SK-N-SH treated with all-trans-retinoic acid at 6 μM for 48 hours (cell line): ENCODE data around the gene CHD1.

Experiments
- CREB5 ChIP-seq: fragments of 250-450 bp; sonication (Bioruptor Pico); IDR thresholded peaks from 2 replicates; pipeline ENCODE4 v1.5.1; 2020; ENCODE audit warnings: low read depth, mild to moderate bottlenecking, moderate library complexity
- CSDC2 ChIP-seq: fragments of 250-450 bp; sonication (Bioruptor Pico); IDR thresholded peaks from 2 replicates; pipeline ENCODE4 v1.5.0; 2020; ENCODE audit warnings: mild to moderate bottlenecking, moderate library complexity
- CSRNP3 ChIP-seq: fragments of 250-450 bp; sonication (Bioruptor Pico); IDR thresholded peaks from 2 replicates; pipeline ENCODE4 v1.5.1; 2021; ENCODE audit warnings: mild to moderate bottlenecking, moderate library complexity
- RARB ChIP-seq: fragments of 250-450 bp; sonication (Bioruptor Pico); IDR thresholded peaks from 2 replicates; pipeline ENCODE4 v1.8.0; 2021; ENCODE audit warnings: mild to moderate bottlenecking, moderate library complexity
- SNAI2 ChIP-seq: fragments of 250-450 bp; sonication (Bioruptor Pico); IDR thresholded peaks from 2 replicates; pipeline ENCODE4 v1.5.0; 2020; ENCODE audit warnings: mild to moderate bottlenecking, moderate library complexity
- TOX ChIP-seq: fragments of 250-450 bp; sonication (Bioruptor Pico); IDR thresholded peaks from 2 replicates; pipeline ENCODE4 v1.8.0; 2021; ENCODE audit warnings: mild to moderate bottlenecking, moderate library complexity, borderline replicate concordance
- ZC3H10 ChIP-seq: fragments of 250-450 bp; sonication (Bioruptor Pico); IDR thresholded peaks from 2 replicates; pipeline ENCODE4 v1.5.1; 2021; ENCODE audit warnings: mild to moderate bottlenecking, moderate library complexity
- ZFP3 ChIP-seq: fragments of 250-450 bp; sonication (Bioruptor Pico); IDR thresholded peaks from 2 replicates; pipeline ENCODE4 v1.5.0; 2020; ENCODE audit warnings: mild to moderate bottlenecking, moderate library complexity
- ZFP30 ChIP-seq: fragments of 450-650 bp; formaldehyde crosslinking; IDR thresholded peaks from 2 replicates; pipeline ENCODE4 v1.5.0; 2022; ENCODE audit warnings: mild to moderate bottlenecking, moderate library complexity
- ZNF565 ChIP-seq: fragments of 450-650 bp; formaldehyde crosslinking; conservative IDR thresholded peaks from 2 replicates; pipeline ENCODE4 v1.5.0; 2020; ENCODE audit warnings: low read depth, mild to moderate bottlenecking, moderate library complexity
- ZNF70 ChIP-seq: fragments of 450-650 bp; formaldehyde crosslinking; IDR thresholded peaks from 2 replicates; pipeline ENCODE4 v1.5.0; 2020; ENCODE audit warnings: mild to moderate bottlenecking, moderate library complexity
- ZNF8 ChIP-seq: fragments of 450-650 bp; formaldehyde crosslinking; IDR thresholded peaks from 2 replicates; pipeline ENCODE4 v1.5.0; 2020; ENCODE audit warnings: mild to moderate bottlenecking, moderate library complexity
- TF ChIP-seq, protein P1 (sequence below): fragments of 250-450 bp; sonication (Bioruptor Pico); IDR thresholded peaks from 2 replicates; pipeline ENCODE4 v1.8.0; 2020; ENCODE audit warnings: mild to moderate bottlenecking, moderate library complexity, borderline replicate concordance

GRCh38 chr5:98941131-98941883 lies 12.5 kb upstream of the CHD1 start:
- TF ChIP-seq, protein P1, sequence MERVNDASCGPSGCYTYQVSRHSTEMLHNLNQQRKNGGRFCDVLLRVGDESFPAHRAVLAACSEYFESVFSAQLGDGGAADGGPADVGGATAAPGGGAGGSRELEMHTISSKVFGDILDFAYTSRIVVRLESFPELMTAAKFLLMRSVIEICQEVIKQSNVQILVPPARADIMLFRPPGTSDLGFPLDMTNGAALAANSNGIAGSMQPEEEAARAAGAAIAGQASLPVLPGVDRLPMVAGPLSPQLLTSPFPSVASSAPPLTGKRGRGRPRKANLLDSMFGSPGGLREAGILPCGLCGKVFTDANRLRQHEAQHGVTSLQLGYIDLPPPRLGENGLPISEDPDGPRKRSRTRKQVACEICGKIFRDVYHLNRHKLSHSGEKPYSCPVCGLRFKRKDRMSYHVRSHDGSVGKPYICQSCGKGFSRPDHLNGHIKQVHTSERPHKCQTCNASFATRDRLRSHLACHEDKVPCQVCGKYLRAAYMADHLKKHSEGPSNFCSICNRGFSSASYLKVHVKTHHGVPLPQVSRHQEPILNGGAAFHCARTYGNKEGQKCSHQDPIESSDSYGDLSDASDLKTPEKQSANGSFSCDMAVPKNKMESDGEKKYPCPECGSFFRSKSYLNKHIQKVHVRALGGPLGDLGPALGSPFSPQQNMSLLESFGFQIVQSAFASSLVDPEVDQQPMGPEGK (CRISPR knock-in tag) = no peak
- TF ChIP-seq ZNF8 (CRISPR knock-in tag) (no peak), CSDC2 (CRISPR knock-in tag) (no peak), CREB5 (no peak), ZFP30 (CRISPR knock-in tag) (no peak), ZNF565 (CRISPR knock-in tag) (no peak), ZC3H10 (CRISPR knock-in tag) (no peak), CSRNP3 (CRISPR knock-in tag) (no peak), ZNF70 (no peak), ZFP3 (CRISPR knock-in tag) (no peak), RARB (CRISPR knock-in tag) (no peak), SNAI2 (CRISPR knock-in tag) (no peak), TOX (CRISPR knock-in tag) (no peak)
